RPMI8226 (cell line): ENCODE measurements around the gene SGSM2.

Experiments
- DNase-seq: peaks from one replicate; pipeline ENCODE4 v3.0.0-alpha.2; 2015

Gene SGSM2

GRCh38 chr17:2369039-2369438 lies 31.7 kb downstream of the SGSM2 start:
- no peak for DNase-seq

DNA sequence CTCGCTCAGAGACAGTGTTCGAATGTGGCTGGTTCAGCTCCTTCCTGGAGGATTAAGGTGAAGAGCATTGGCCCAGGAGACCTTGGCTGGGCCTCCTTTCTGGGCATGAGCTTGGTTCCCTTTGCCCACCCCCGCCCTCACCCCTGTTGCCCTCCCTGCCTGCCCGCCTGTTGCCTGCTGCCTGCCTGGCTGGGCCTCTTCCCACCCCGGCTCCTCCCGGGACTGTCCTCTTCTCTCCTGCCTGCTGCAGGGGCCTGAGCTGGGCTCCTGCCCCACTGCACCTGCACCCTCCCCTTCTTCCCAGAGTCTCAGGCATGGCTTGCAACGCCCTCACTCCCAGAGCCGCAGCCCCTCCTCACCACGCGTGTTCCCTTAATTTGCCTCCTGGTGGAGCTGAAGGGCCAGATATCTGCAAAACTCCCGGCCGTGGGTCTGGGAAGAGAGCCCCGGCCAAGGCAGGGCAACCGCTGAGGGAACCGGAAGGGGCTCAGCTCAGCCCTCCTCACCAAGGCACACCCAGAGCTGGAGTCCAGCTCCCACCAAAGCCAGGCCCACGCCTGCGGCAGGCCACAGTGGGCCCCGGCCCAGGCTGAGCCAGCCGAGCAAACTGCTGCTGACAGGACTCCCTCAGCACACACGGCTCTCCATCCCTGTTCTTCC lies 32.4 kb downstream of the SGSM2 start:
- DNase-seq, result no peak

DNA sequence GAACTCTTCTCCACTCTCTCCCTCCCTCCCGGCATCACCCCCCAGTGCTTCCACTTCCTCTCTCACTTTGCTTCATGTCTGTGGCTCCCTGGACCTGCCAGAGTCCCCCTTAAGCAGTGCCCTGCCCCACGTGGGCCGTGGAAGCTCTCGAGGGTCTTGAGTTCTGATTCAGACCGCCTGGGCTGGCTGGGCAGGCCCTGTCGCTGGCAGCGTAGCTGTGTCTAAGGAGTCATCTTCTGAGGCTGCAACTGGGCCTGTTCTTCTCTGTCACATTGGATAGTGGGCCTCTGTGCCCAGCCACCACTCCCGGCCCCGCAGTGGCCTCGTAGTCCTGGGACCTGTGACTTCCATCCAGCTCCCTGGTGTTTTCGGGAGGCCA lies 32.9 kb downstream of the SGSM2 start:
- DNase-seq, result no peak

DNA sequence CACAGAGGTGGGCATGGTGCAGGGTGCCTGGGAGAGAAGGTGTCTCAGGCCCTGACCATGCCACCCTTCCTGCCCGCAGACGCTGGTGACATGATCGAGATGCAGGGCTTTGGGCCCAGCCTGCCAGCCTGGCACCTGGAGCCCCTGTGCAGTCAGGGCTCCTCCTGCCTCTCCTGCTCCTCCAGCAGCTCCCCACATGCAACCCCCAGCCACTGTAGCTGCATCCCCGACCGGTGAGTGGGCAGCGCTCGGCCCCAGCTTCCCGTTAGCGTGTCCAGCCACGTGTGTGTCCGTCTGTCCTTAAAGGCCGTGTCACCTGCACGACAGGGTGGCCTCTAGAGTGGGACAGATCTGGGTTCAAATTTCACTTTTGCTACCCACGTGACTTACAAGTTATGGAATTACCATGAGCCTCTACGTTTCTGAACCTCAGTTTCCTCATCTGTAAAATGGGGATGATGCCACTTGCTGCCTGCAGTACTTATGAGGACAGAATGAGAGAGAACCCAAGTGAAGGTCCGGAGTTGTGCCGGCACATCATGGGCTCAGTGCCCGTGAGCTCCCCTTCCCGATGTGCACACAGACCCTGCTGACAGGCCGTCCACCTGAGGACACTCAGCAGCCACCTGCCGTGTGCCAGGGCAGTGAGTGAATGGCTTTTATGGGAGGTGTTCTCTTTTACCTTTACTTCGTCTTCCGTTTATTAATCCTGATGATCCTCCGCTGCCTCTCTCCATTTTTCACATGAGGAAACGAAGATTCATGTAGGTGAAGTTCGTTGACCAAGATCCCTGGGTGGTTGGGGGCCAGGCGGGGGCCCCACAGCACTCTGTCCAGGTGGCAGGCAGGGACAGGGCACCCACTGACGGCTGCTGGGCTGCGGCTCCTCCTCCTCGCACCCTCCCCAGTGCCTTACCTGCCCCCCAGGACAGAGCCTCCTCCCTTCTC lies 34.2 kb downstream of the SGSM2 start:
- DNase-seq, result no peak

DNA sequence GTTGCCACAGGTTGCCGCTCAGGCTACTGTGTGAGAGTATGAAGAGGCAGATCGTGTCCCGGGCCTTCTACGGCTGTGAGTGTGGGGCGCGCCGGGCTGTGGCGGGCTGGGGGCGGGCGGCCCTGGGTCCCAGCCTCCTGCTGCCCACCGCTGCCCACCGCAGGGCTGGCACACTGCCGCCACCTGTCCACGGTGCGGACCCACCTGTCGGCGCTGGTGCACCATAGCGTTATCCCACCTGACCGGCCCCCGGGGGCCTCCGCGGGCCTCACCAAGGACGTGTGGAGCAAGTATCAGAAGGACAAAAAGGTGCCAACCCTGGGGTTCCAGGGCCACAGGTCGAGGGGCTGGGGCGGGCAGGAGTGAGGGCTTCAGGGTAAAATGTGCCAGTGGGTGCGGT lies 34.9 kb downstream of the SGSM2 start:
- DNase-seq, result no peak

- DNase-seq, result no peak
These were observed 35.4 kb downstream of the SGSM2 start for GRCh38 chr17:2372681-2373080.

- no peak for DNase-seq
These were observed 35.9 kb downstream of the SGSM2 start for GRCh38 chr17:2373179-2373578.

GRCh38 chr17:2374549-2375285 lies 37.4 kb downstream of the SGSM2 start:
- DNase-seq, result no peak

DNA sequence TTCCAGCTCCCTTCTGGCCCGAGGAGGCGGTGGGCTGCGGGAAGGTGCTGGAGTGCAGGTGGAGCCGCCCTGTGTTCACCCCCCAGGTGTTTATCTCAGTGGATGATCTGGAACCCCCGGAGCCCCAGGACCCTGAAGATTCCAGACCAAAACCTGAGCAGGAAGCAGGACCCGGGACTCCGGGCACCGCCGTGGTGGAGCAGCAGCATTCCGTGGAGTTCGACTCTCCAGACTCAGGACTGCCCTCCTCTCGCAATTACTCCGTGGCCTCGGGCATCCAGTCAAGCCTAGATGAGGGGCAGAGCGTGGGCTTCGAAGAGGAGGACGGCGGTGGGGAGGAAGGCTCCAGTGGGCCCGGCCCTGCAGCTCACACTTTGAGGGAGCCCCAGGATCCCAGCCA lies 38.1 kb downstream of the SGSM2 start:
- DNase-seq, result no peak

DNA sequence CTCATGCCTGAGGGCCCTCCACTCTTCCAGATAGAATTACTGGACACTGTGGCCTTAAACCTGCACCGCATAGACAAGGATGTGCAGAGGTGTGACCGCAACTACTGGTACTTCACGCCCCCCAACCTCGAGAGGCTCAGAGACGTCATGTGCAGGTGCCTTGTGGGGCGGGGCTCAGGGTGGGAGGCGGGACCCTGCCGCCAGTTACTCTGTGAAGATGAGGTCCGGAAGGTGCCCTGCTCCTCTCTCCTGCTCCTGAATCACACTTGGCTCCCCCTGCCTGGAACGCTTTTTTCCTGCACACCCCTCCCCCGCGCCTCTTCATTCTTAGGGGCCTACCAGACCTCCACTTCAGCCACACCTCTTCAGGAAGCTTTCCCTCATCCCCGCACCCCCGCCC lies 38.8 kb downstream of the SGSM2 start:
- no peak for DNase-seq

DNA sequence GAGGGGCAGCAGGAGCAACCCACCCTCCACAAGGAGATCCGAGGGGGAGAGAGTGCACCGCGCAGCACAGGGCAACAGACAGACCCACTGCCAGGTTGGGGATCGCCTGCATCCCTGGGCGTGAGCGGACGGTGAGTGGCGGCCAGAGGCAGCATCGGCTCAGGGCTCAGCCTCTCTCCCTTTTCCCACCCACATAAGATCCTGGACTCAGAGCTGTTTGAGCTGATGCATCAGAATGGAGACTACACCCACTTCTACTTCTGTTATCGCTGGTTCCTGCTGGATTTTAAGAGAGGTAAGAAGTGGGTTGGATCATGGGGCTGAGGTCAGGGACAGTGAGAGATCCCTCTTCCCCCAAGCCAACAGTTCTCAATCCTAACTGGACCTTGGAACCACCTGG lies 40.4 kb downstream of the SGSM2 start:
- DNase-seq, result no peak

- DNase-seq, result no peak
These were observed 41.6 kb downstream of the SGSM2 start for GRCh38 chr17:2378905-2379304.

DNA sequence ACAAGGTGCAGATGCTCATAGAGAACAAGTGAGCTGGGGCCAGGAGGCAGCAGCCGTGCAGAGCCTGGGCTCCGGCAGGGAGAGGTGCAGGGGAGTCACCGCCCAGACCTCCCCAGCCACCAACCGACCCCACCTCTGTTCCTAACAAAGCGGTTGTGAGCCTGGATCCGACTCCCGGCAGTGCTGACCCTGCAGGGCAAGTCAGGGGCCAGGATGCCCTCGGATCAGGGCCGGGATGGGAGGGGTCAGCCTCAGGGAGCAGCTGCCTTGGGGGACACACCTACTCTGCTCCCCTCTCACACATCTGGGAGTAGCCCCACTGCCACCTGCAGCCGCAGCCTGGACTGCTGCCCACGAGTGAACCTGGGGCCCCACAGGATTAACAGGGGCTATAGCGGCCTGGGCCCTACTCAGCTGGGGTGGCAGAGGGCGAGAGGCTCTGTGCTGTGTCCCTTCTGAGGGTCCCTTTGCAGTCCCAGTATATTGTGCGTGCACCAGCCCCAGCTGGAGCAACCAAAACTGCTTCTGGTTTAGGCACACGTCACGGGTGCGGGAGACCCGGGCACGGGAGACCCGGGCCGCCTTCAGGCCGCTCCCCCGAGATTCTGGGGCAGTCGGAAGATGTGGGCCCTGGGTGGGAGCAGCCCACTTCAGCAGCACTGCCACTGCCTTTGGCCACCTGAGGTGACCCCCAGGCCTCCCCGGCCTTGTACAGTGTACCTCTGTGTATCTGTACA lies 42.4 kb downstream of the SGSM2 start:
- DNase-seq, result no peak

DNA sequence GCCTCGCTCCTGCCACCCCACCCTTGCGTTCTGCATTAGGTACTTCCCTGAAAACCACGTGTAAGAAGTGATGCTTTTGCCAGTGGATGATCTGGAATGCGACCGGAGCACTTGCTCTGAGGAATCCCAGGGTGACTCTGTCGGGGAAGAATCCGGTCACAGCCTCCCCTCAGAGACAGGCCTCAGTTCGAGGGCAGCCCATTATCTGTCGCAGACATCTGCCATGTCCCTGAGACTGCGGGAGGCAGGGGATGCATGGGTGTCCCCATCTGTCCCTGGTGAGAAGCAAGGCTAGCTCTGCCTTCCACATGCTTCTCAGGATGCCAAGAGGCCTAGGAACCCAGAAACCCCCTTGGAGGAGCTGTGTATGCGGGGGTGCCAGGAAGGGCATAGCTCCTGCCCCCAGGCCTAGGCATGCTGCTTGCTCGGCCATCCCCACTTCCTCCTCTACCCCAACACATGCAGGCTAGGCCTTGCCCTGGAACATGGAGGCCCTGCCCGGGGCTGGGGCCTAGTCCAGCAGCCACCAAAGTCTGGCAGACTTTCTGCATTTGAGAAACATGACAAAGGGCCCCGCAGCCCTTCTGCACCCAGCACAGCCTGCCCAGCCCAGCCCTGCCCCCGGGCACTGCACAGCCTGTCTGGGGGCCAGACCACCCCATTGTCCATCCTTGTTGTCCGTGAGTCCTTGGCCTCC lies 43.1 kb downstream of the SGSM2 start:
- DNase-seq, result no peak

DNA sequence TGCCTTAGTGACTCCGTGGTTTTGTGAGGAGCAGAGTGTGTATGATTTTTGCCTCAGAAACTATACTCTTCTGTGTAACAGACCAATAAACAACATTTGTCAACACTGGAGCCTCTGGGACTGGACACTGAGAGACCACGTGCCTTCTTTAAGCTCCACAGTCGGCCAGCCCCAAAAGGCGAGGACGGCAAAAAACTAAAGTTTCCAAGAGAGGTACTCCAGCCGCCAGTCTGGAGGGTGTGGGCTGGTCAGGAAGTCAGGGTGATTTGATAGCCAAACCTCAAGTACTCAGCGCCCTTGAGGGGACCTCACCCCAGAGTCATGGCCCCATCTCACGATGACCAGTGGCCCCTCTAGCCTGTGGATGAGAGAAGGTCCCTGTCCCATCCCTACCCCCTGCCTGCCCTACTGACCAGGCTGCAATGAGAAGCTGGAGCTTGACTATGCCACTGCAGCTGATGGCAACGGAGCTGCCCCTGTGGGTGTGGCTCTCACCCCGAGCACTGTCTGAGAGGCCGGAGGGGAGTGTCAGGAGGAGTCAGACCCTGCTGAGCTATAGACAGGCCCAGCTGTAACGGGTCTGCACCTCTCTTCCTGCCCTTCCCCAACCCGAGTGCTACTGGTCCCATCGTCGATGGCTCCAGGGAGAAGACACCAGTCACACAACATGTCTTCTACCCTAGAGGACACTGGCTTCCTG lies 43.8 kb downstream of the SGSM2 start:
- no peak for DNase-seq

DNA sequence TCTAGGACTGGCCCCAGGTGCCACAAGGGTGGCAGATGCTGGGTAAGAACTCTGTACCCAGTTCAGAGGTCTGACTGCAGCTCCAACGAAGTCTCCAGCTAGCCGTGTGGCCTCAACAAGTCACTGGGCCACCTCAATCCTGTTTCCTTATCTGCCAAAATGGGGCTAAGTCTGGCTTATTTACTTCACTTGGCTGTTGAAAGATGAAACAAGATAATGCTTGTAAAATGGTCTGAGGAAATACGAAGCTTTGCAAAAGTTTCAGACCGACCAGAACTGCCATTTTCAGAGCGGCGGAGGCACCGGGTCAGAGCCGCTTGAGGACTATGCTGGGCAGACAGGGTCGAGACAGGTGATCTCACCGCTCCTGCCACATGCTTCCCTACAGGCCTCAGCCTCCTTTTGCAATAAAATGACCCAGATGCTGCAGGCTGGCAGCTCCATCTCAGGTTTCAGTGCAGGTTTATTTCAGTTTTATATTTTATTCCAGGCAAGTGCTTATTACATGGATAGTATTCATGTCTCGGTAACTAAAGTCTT lies 46.4 kb downstream of the SGSM2 start:
- DNase-seq, result no peak

- DNase-seq, result no peak
These were observed 47.3 kb downstream of the SGSM2 start for GRCh38 chr17:2384439-2385127.

DNA sequence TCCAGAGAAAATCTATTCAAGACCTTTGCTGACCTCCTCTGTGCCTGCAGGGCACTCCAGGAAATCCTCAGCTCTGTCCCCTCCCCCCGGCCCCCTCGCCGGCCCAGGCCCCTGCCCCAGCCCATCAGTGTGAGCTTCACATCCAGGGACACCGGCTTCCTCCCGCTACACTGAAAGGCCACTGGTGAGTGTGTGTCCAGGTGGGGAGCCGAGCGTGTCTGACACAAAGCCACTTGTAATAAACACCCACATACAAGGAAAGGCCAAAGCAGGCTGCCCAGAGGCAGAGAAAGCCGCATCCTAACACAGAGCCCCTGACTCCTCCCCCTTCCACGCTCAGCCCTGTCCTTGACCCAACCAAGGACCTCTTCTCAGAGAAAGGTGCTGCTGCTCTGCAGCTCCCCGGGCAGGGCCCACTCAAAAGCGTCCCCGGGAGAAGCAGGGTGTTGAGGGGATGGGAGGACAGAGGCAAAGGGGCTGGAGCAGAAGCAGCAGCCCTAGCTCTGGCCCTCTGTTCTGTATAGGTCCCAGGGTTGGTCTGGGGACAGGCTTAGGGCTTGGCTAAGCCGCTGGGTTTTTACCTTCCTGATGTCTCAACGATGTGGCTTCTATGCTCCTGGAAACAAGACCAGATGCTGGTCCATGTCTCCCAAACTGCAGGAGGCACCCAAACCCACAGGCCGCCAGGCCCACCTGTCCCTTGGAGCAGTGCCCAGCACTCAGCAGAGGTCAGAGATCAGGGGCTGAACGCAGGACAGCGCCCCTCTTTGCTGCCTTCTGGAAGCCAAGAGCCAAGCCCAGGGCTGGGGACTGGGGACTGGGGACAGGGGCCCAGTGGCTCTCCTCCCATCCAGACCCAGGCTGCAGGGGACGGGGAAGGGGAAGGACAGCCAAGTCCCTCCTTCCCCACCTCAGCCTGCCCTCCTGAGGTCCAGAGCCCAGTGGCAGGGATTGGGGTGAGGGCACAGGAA lies 48.2 kb downstream of the SGSM2 start:
- DNase-seq, result no peak

GRCh38 chr17:2386400-2387085 lies 49.2 kb downstream of the SGSM2 start:
- DNase-seq, result no peak
